KMS-11 (cell line): ENCODE data around the gene ANKRD31.
"Not testable (repeated sequence)": the region's sequence is repeated elsewhere in the genome, so short reads cannot be mapped to it uniquely, and the experiment has no call there.

Source experiments
- H2AFZ ChIP-seq: fragments of 200-600 bp; sonication (generic); 2 replicates; pipeline ENCODE4 v1.6.1; 2016; ENCODE audit warnings: antibody characterized with exemption, mixed run types, low read depth
- H3K27ac ChIP-seq: fragments of 200-600 bp; sonication (generic); 2 replicates; pipeline ENCODE4 v1.6.1; 2016; ENCODE audit warnings: mild to moderate bottlenecking, mixed run types
- H3K27me3 ChIP-seq: fragments of 200-600 bp; sonication (generic); 2 replicates; pipeline ENCODE4 v1.6.1; 2017; ENCODE audit warnings: mild to moderate bottlenecking, low read depth, mixed run types, moderate library complexity; ENCODE audit not compliant: insufficient read depth
- H3K36me3 ChIP-seq: fragments of 200-600 bp; sonication (generic); 2 replicates; pipeline ENCODE4 v1.6.1; 2017; ENCODE audit warnings: mild to moderate bottlenecking, mixed run types; ENCODE audit not compliant: insufficient read depth
- H3K4me1 ChIP-seq: fragments of 200-600 bp; sonication (generic); 2 replicates; pipeline ENCODE4 v1.6.1; 2016; ENCODE audit warnings: mild to moderate bottlenecking, low read depth, mixed run types; ENCODE audit not compliant: poor library complexity, severe bottlenecking
- H3K4me2 ChIP-seq: fragments of 200-600 bp; sonication (generic); 2 replicates; pipeline ENCODE4 v1.7.0; 2016; ENCODE audit warnings: mild to moderate bottlenecking, mixed run types
- H3K4me3 ChIP-seq: fragments of 200-600 bp; sonication (generic); IDR thresholded peaks from 2 replicates; pipeline ENCODE4 v1.6.1; 2017; ENCODE audit warnings: low read depth, low read length, mixed read lengths; ENCODE audit not compliant: insufficient read depth
- H3K79me2 ChIP-seq: fragments of 200-600 bp; sonication (generic); 2 replicates; pipeline ENCODE4 v1.6.1; 2016; ENCODE audit warnings: low read depth, mixed run types; ENCODE audit not compliant: insufficient read depth
- H3K9ac ChIP-seq: fragments of 200-600 bp; sonication (generic); 2 replicates; pipeline ENCODE4 v1.6.1; 2016; ENCODE audit warnings: mild to moderate bottlenecking, mixed run types
- H4K20me1 ChIP-seq: fragments of 200-600 bp; sonication (generic); 2 replicates; pipeline ENCODE4 v1.6.1; 2016; ENCODE audit warnings: mild to moderate bottlenecking, mixed run types; ENCODE audit not compliant: insufficient read depth
- TF ChIP-seq, protein P1 (sequence below): fragments of 200-600 bp; sonication (generic); conservative IDR thresholded peaks from 2 replicates; pipeline ENCODE4 v1.6.1; 2017; ENCODE audit warnings: low read depth, mild to moderate bottlenecking, antibody characterized with exemption, low read length, moderate library complexity, mixed read lengths

Gene ANKRD31

DNA sequence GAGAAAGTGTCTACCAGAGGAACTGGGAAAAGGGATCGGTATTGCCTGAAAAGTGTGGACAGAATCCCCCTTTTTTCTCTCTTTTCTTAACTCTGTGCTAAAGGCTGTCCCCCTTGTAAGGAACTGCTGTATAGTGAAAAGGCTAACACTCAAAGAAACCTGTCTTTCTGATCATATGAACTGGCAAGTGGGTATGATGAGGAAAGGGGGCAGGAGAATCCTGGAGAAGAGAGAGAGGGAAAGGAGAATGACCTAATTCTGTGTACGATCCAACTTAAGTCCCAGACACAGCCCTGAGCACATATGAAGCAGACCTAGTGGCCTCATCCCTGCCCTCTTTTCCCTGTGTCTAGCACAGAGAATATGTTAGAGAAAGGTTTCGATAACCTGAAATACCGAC, 967 bp downstream of the ANKRD31 start:
- Histone ChIP-seq H2AFZ (peak overlapping the region; percentile 97), H3K27ac (peak overlapping the region; percentile 87; the same call in 1 of the 2 replicates), H3K4me3 (no peak overlapping the region), H4K20me1 (no peaks in the 10 kb centered on the region), H3K4me2 (peak overlapping the region; percentile 72), H3K9ac (peak overlapping the region; percentile 97), H3K36me3 (no peaks in the 10 kb centered on the region), H3K4me1 (peaks cover 18% of the 10 kb centered on the region), H3K79me2 (no peaks in the 10 kb centered on the region), H3K27me3 (no peaks in the 10 kb centered on the region)
- TF ChIP-seq, protein P1, sequence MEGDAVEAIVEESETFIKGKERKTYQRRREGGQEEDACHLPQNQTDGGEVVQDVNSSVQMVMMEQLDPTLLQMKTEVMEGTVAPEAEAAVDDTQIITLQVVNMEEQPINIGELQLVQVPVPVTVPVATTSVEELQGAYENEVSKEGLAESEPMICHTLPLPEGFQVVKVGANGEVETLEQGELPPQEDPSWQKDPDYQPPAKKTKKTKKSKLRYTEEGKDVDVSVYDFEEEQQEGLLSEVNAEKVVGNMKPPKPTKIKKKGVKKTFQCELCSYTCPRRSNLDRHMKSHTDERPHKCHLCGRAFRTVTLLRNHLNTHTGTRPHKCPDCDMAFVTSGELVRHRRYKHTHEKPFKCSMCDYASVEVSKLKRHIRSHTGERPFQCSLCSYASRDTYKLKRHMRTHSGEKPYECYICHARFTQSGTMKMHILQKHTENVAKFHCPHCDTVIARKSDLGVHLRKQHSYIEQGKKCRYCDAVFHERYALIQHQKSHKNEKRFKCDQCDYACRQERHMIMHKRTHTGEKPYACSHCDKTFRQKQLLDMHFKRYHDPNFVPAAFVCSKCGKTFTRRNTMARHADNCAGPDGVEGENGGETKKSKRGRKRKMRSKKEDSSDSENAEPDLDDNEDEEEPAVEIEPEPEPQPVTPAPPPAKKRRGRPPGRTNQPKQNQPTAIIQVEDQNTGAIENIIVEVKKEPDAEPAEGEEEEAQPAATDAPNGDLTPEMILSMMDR = no peak

DNA sequence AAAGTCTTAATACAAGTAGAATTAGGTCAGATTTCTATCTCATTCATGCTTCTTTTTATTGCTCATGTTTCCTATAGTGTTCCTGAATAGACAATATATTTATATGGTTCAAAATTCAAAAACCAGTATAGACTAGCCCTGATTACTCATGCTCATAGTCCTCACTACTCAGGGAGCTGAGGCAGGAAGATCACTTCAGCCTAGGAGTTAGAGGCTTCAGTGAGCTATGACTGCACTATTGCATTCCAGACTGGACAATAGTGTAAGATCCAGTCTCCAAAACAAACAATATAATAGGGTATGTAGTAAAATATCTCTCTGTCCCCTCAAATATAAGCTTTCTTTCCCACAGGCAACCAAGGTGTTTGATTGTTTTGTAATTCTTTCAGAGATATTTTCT, 2.4 kb downstream of the ANKRD31 start:
- H3K9ac ChIP-seq = no peak overlapping the region
- H3K4me2 ChIP-seq = no peak overlapping the region
- no peaks in the 10 kb centered on the region for H4K20me1 ChIP-seq
- TF ChIP-seq, protein P1 = no peak
- H2AFZ ChIP-seq = no peak overlapping the region
- H3K79me2 ChIP-seq = no peaks in the 10 kb centered on the region
- peaks cover 18% of the 10 kb centered on the region for H3K4me1 ChIP-seq
- H3K27ac ChIP-seq = no peak overlapping the region
- no peaks in the 10 kb centered on the region for H3K27me3 ChIP-seq
- H3K4me3 ChIP-seq = no peak overlapping the region
- no peaks in the 10 kb centered on the region for H3K36me3 ChIP-seq

DNA sequence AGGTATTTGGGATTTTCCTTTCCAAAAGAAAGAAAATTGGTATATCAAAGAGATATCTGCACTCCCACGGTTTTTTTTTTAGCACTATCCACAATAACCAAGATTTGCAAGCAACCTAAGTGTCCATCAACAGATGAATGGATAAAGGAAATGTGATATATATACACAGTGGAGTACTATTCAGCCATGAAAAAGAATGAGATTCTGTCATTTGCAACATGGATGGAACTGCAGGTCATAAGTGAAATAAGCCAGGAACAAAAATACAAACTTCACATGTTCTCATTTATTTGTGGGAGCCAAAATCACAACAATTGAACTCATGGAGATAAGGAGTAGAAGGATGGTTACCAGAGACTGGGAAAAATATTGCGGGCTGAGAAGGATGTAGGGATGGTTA, 9.8 kb downstream of the ANKRD31 start:
- H3K9ac ChIP-seq = no peak overlapping the region
- no peak overlapping the region for H3K4me2 ChIP-seq
- H3K27me3 ChIP-seq = no peaks in the 10 kb centered on the region
- no peaks in the 10 kb centered on the region for H3K79me2 ChIP-seq
- no peaks in the 10 kb centered on the region for H4K20me1 ChIP-seq
- H3K4me1 ChIP-seq = no peaks in the 10 kb centered on the region
- H3K27ac ChIP-seq = no peak overlapping the region
- H2AFZ ChIP-seq = no peak overlapping the region
- no peak overlapping the region for H3K4me3 ChIP-seq
- H3K36me3 ChIP-seq = no peaks in the 10 kb centered on the region
- TF ChIP-seq, protein P1 = no peak

DNA sequence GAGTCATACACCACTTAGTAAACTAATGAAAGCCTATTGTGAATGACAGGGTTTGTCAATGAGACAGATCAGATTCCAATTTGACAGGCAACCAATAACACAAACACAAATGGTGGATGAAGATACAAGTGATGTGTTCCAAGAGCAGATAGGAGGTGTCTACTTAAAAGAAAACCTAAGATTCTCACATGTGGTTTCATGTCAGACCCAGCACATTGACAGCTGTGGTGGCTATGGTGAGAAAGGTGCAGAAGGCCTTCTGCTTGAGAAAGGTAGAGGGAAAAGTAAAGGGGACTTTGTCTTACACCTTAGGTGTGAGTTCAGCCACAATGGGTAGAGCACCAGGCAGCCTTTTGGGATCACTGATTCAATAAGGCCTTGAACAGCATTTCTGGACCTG, 11.2 kb downstream of the ANKRD31 start:
- TF ChIP-seq, protein P1 = no peak
- Histone ChIP-seq H3K36me3 (no peaks in the 10 kb centered on the region), H3K27ac (no peak overlapping the region), H3K79me2 (no peaks in the 10 kb centered on the region), H3K9ac (no peak overlapping the region), H4K20me1 (no peaks in the 10 kb centered on the region), H2AFZ (no peak overlapping the region), H3K4me2 (no peak overlapping the region), H3K4me3 (no peak overlapping the region), H3K4me1 (no peaks in the 10 kb centered on the region), H3K27me3 (no peaks in the 10 kb centered on the region)

DNA sequence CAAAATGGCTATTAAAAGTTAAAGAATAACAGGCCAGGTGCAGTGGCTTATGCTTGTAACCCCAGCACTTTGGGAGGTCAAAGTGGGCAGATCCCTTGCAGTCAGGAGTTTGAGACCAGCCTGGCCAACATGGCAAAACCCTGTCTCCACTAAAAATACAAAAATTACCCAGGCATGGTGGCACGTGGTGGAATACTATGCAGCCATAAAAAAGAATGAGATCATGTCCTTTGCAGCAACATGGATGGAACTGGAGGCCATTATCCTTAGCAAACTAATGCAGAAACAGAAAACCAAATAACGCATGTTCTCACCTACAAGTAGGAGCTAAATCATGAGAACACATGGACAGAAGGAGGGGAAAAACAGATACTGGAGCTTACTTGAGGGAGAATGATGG, 15.9 kb downstream of the ANKRD31 start:
- H3K36me3 ChIP-seq = not testable (repeated sequence)

More for the DNA sequence above, 15.9 kb downstream of the ANKRD31 start:
- not testable (repeated sequence) for H3K9ac ChIP-seq, H3K79me2 ChIP-seq, H4K20me1 ChIP-seq, H2AFZ ChIP-seq, H3K4me3 ChIP-seq, H3K27ac ChIP-seq, H3K4me2 ChIP-seq, H3K27me3 ChIP-seq, H3K4me1 ChIP-seq
